ENCODE data around the gene KAT14.
A peak's percentile ranks its signal among the peaks of the same experiment; 100 is the strongest.
"Not testable (repeated sequence)": the region's sequence is repeated elsewhere in the genome, so short reads cannot be mapped to it uniquely, and the experiment has no call there.

The KAT14 gene
- long read RNA-seq, donor 1, partial matches to known transcripts, result 5 of 6 reads
- long read RNA-seq, donor 1, other reads (novel, unspliced or antisense), result 0 of 6 reads
- long read RNA-seq, donor 2, partial matches to known transcripts, result 5 of 10 reads
- long read RNA-seq, donor 2, other reads (novel, unspliced or antisense), result 0 of 10 reads
- long read RNA-seq, donor 3, partial matches to known transcripts, result 0 of 1 reads
- long read RNA-seq, donor 3, other reads (novel, unspliced or antisense), result 0 of 1 reads
- long read RNA-seq, donor 4, partial matches to known transcripts, result 6 of 6 reads
- long read RNA-seq, donor 4, other reads (novel, unspliced or antisense), result 0 of 6 reads
- long read RNA-seq, donor 5, partial matches to known transcripts, result 0 of 3 reads
- long read RNA-seq, donor 5, other reads (novel, unspliced or antisense), result 0 of 3 reads
- long read RNA-seq, donor 6, partial matches to known transcripts, result 0 of 1 reads
- long read RNA-seq, donor 6, other reads (novel, unspliced or antisense), result 0 of 1 reads
- long read RNA-seq, donor 7, result 0 reads
- long read RNA-seq, donor 8, result 0 reads

DNA sequence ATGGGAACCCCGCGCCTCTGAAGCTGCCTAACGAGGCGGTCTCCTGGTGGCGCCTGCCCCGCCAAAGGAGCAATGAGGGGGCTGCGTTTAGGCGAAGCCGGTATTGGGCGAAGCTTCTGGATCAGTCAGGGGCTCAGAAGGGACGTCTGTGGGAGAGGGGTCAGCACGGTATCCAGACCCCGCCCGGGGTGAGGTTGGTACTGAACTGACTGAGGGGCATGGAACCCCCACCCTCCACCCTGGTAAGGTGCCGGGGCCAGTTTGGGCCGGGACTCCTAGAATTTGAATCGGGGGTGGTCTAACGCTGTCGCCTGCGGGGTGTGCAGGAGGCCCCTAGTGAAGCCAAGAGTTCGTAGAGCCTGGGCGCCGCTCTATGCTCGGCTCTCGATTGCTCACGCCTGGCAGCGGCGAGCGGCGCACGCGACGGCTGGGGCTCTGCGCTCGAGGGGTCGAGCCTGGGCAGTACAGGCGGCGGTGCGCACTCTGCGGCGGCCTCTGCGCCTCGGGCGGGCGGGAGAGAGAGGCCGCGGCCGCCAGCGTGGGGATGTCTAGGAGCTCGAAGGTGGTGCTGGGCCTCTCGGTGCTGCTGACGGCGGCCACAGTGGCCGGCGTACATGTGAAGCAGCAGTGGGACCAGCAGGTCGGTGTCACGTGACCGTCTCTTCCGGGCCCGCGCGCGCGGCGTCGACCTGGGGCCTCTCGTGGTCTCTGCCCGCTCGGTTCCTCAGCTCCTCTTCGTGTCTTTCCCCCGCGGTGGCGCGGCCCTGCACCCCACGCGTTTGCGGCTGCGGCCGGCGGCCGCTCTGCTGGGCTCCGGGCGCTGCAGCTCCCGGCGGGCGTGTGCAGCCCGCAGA, at the start of gene KAT14, which contains the start of gene PET117:
Gene KAT14, plus strand, starts transcription at position 452 of the 854 bp plus-strand sequence. CDS start 4,798 bp downstream, outside the sequence.
Gene PET117, plus strand, starts transcription at position 452 of the 854 bp plus-strand sequence. Its CDS starts 93 bp downstream, at position 545.
- peak; percentile 100 for DNase-seq

DNA sequence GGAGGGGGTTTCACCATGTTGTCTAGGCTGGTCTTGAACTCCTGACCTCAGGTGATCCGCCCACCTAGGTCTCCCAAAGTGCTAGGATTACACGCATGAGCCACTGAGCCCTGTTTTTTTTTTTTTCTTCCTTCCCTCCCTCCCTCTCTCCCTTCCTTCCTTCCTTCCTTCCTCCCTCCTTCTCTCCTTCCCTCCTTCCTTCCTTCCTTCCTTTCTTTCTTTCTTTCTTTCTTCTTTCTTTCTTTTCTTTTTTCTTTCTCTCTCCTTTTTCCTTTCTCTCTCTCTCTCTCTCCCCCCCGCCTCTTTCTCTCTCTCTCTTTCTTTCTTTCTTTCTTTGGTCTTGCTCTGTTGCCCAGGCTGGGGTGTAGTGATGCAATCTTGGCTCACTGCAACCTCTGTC, 49.4 kb upstream of the KAT14 start:
- DNase-seq, result not testable (repeated sequence)

DNA sequence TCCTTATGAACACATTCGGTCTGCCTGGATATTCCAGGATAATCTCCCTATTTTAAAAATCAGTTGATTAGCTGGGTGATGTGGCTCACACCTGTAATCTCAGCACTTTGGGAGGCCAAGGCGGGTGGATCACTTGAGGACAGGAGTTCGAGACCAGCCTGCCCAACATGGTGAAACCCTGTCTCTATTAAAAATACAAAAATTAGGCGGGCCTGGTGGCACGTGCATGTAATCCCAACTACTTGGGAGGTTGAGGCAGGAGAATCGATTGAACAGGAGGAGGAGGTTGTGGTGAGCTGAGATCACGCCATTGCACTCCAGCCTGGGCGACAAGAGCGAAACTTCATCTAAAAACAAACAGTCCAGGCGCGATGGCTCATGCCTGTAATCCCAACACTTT, 48.8 kb upstream of the KAT14 start:
- not testable (repeated sequence) for DNase-seq

DNA sequence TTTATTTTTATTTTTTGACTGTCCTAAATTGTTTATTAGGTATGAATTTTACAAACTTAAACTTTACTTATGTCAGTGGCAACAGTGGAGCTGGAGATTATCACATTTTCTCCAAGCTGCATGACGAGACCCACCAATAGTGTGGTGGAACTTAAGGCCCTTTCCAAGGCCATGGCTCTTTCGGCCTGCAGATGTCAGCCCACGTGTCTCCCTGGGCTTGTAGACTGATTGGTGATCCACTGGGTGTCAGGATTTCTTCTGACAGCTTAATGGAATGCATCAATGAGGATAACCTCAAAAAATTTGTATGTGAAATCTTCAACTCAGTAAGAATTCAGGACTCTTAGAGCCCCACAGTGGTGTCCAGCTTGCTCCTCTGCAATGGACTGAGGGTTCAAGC, 47.6 kb upstream of the KAT14 start:
- no peak for DNase-seq

- DNase-seq, result no peak
Measured at GRCh38 chr20:18090477-18090876, 47.2 kb upstream of the KAT14 start.

GRCh38 chr20:18091623-18092022, 46.0 kb upstream of the KAT14 start:
- DNase-seq, result no peak

DNA sequence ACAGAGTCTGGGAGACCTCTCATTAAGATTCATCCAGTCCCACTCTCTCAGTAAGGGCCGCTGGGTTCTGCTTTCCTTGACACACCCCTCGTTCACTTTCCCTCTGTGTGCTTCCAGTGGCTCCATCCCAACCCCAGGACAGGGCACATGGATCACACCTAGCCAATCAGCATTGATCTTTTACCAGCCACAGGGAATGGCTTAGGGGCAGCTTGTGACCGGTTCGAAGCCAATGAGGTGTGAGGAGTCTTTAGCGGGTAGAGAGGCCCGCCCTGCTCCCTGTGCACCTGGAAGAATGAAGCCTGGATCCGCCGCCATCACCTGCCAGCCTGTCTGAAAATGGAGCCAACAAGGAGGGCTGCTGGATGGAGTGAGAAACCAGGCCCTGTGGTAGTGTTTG, 44.8 kb upstream of the KAT14 start:
- DNase-seq, result no peak

DNA sequence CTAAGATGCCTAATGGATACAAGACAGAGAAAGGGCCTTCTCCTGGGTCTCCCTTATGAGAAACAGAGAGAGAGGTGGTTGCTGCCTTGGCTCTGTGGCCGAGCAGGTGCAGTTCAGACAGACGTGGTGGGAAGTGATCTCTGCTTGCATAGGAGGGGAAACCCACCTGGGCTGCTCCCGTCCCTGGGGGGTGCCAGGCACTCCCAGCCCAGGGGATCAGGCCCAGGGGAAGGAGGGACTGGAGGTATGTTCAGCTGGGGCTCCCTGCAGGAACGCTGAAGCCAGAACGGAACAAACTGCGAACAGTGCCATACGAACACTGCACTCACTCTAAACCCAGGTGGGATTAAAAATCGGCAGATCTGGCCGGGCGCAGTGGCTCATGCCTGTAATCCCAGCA, 44.3 kb upstream of the KAT14 start:
- DNase-seq, result no peak

DNA sequence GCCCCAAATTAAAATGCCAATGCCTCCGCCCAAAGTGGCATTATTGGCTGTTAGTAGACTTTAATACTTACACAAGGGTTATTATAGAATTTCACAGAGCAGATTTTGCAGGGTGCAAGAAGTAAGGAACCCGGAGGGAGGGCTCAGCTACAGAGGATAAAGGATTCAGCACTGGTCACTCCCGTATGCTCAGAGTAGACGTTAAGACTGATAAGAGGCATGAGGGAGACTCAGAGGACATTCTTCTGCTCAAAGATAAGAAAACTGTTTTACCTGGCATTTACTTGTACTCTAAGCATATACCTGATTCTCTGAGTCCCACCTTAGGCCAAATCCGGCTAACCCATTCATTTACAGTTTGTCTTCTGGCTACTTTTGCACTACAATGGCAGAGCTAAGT, 43.5 kb upstream of the KAT14 start:
- no peak for DNase-seq

DNA sequence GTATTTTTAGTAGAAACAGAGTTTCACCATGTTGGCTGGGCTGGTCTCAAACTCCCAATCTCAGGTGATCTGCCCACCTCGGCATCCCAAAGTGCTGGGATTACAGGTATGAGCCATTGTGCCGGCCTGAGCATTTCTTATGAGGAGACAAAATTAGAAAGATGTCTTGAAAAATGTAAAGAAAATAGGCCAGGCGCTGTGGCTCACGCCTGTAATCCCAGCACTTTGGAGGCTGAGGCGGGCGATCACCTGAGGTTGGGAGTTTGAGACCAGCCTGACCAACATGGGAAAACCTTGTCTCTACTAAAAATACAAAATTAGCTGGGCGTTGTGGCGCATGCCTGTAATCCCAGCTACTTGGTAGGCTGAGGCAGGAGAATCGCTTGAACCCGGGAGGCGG, 37.1 kb upstream of the KAT14 start:
- DNase-seq, result not testable (repeated sequence)

DNA sequence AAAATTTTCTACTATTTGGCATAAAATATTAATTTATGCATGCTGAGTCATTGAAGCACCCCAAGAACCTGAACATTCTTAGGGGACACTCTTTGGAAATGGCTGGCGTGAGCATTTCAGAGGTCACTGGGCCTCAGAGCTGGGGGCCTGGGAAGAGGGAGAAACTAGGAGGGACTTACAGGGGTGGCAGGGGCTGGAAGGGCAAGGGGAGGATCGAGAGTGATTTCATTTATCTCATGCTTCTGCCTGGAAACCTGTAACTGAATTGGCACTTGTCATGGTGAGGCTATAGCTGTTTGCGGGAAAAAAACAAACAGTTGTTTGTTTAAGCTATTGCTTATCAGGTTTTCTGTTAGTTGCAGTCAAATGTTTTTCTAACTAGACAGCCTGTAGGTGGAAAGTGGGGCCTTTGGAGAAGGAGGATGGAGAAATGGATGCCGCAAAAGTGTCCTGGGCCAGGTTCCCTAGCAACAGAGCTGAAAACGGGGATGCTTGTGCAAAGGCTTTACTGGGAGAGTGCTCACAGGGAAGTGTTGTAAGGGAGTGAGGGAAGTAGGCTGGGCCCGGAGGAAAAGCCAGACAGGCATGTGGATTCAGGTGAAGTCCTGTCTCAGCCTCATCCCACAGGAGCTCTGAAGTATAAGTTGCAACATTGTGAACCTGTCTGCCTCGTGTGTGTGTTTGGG, 36.4 kb upstream of the KAT14 start:
- no peak for DNase-seq

DNA sequence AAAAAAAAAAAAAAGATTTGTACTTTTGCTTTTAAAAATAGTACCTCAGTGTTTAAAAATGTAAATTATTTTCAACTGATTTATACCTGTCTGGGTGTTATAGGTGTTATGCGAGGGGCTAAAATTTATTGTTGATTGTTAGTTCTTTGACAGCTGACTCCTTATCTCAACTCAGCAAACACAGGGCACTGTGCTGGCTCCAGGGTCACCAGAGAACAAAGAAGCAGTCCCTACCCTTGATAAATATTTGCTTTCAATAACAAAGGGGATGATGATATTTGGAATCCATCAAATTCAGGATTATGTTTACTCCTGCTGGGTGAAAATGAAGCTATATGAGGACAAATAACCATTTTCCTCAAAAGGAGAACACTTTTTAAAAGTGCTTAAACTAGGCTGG, 34.2 kb upstream of the KAT14 start:
- no peak for DNase-seq

- no peak for DNase-seq
Measured at GRCh38 chr20:18108326-18108725, 29.3 kb upstream of the KAT14 start.

- not testable (repeated sequence) for DNase-seq
Measured at GRCh38 chr20:18128574-18128973, 9.1 kb upstream of the KAT14 start.

DNA sequence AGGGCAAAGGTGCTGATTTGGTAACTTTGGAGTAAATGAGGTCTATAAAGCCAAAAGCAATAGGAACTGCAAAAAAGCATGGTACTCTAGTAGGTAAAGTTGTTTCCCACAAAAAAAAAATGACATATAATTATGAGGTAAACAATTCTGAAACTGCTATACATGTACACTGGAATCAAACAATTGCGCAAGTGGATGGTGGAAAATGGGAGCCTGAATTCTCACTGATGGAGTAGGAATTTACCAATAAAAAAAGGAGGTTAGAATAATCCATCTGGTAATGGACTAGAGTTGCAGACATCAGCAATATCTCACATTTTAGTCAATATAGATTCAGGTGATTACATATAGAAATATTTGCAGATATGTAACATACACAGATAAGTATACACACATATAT, 5.0 kb upstream of the KAT14 start:
- no peak for DNase-seq

- no peak for DNase-seq
Measured at GRCh38 chr20:18133962-18134361, 3.7 kb upstream of the KAT14 start.

- no peak for DNase-seq
Measured at GRCh38 chr20:18138266-18138582, 561 bp downstream of the KAT14 start.

DNA sequence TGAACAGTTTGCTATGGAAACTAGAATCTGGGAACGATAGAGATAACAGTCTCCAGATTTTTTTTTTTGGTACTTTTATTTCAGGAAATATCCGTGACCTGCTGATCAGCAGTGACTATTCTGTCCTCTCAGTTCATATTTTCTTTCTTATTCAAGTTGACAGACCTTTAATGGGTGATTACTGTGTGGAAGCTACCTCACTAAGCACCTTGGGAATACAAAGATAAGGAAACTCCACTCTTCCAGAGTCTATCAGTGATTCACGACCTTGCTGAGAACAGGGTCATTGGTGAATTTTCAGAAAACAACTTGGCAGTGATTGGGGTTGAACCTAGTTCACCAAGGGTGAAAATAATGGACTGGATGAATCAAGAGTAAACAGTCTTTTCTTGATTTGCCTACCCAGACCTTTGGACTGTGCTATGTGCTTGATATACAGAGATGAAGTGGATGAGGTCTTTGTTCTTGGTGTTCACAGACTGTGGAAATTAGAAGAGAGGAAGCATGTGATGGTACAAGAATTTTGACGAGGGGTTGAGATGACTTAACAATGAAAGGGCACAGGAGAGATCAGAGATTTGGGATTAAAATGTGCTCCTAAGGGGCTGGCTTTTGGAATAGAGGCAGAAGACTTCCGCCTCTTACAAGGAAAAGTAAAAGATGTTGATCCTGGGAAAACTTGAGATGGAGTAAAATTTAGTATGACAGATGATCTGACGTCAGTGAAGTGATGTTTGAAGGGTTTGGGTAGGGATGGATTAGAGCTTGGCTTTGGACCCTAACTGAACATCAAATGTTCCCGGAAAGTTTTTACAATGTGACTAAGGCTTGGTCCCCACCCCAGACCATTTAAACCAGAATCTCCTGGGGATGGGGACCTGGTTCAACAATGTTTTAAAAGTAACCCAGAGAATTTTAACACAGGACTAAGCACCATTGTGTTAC, 1.2 kb downstream of the KAT14 start:
- peak; percentile 12 for DNase-seq

- no peak for DNase-seq
Measured at GRCh38 chr20:18139832-18140231, 2.2 kb downstream of the KAT14 start.

DNA sequence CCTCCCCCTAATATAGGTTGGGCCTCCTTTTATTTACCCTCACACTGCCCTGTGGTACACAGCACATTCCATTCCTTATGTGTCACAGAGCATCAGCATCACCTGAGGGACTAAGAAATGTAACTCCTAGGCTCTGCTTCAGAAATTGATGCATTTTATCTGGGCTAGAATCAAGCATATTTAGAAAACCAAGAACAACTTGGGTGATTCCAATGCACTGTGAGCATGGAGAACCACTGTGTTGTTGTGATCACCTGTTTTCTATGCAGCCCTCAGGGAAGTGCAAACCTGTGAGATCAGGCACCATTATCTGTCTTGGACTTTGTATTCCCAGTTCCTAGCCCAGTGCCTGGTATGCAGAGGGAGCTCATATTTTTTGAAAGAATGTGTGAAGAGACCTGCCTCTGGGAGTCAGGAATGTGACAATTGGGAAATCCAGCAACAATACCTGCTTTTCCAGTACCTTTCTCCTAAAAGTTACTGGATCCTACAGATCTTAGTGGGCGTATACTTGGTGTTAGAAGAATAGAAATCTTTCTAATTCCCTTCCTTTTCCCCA, 7.0 kb downstream of the KAT14 start:
- DNase-seq, result no peak

- DNase-seq, result no peak
Measured at GRCh38 chr20:18154342-18154741, 16.7 kb downstream of the KAT14 start.
